HUES64 (cell line): Measurements from ENCODE around the gene COL23A1.
"Not testable (repeated sequence)": the region's sequence is repeated elsewhere in the genome, so short reads cannot be mapped to it uniquely, and the experiment has no call there.

Source experiments
- H3K27ac ChIP-seq: 2 replicates; pipeline ENCODE4 v1.7.0; 2013; ENCODE audit warnings: low read depth, low read length, inconsistent platforms
- H3K27me3 ChIP-seq: 2 replicates; pipeline ENCODE4 v1.6.1; 2013; ENCODE audit warnings: mild to moderate bottlenecking, low read length; ENCODE audit not compliant: insufficient read depth
- H3K36me3 ChIP-seq: 2 replicates; pipeline ENCODE4 v1.6.1; 2013; ENCODE audit warnings: mild to moderate bottlenecking, low read length; ENCODE audit not compliant: insufficient read depth
- H3K4me1 ChIP-seq: 2 replicates; pipeline ENCODE4 v1.6.1; 2013; ENCODE audit warnings: mild to moderate bottlenecking, low read length, moderate library complexity; ENCODE audit not compliant: insufficient read depth
- H3K4me3 ChIP-seq: 2 replicates; pipeline ENCODE4 v1.5.1; 2013; ENCODE audit warnings: mild to moderate bottlenecking, low read length, moderate library complexity
- H3K9ac ChIP-seq: 2 replicates; pipeline ENCODE4 v1.6.1; 2013; ENCODE audit warnings: mild to moderate bottlenecking, low read depth, low read length
- H3K9me3 ChIP-seq: 2 replicates; pipeline ENCODE4 v1.6.1; 2013; ENCODE audit warnings: low read depth, low read length; ENCODE audit not compliant: insufficient read depth
- WGBS: fragments of 150-250, 120-280 bp; methylation state at CpG from one replicate; pipeline ENCODE4 v1.1.7; 2013; ENCODE audit warnings: missing lambda C conversion rate; 5-methylcytosine and 5-hydroxymethylcytosine counted together

The COL23A1 gene

GRCh38 chr5:178235588-178235974, 354.6 kb downstream of the COL23A1 start:
- no peak overlapping the region for H3K4me3 ChIP-seq
- H3K9ac ChIP-seq = no peak overlapping the region
- no peaks in the 10 kb centered on the region for H3K27me3 ChIP-seq
- H3K27ac ChIP-seq = no peak overlapping the region
- peaks cover 5% of the 10 kb centered on the region; the same call in 1 of the 2 replicates for H3K4me1 ChIP-seq
- 91% methylated on average over 3 of the region's 3 CpGs for WGBS
- no peaks in the 10 kb centered on the region for H3K9me3 ChIP-seq
- peaks cover 7% of the 10 kb centered on the region for H3K36me3 ChIP-seq

DNA sequence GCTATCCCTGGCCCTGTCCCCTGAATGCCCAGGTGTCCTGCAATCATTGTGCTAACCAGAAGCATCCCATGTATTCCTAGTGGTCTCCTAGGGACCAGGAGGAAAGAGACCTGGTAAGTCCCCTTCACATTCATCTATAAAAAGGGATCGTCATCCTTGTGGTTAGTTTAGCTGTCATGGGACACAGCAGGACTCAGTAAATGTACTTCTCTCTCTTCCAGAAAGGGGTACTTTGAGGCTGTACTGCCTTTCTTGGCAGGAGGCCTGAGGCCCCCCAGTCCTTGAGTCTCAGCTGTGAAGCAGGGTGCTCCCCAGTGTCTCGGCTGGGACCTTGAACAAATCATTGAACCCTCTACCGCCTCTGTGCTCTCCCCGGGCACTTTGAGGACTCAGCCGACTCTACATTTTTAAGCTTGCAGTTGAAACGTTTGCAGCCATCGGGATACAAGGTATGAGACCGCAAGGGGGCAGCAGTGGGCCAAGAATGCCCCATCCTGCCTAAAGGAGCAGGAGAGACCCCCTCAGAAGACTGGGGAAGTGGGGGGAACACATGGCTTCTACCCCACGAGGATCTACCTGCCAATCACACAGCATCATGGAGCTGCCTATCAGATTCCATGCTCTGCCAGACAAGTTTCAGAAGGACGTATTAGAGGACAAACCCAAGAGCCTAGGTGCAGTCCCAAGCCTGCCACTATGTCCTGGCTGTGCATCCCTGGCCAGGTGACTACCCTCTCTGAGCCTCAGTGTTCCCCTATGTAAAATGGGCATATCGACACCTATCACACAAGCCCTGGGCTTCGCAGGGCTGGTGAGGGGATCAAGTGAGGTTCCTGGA, 355.2 kb downstream of the COL23A1 start:
- no peaks in the 10 kb centered on the region for H3K9me3 ChIP-seq
- no peaks in the 10 kb centered on the region for H3K27me3 ChIP-seq
- H3K36me3 ChIP-seq = peaks cover 13% of the 10 kb centered on the region
- H3K4me1 ChIP-seq = peaks cover 5% of the 10 kb centered on the region; the same call in 1 of the 2 replicates
- WGBS = 35% methylated on average over 12 of the region's 12 CpGs
- H3K4me3 ChIP-seq = no peak overlapping the region
- no peak overlapping the region for H3K27ac ChIP-seq
- no peak overlapping the region for H3K9ac ChIP-seq

DNA sequence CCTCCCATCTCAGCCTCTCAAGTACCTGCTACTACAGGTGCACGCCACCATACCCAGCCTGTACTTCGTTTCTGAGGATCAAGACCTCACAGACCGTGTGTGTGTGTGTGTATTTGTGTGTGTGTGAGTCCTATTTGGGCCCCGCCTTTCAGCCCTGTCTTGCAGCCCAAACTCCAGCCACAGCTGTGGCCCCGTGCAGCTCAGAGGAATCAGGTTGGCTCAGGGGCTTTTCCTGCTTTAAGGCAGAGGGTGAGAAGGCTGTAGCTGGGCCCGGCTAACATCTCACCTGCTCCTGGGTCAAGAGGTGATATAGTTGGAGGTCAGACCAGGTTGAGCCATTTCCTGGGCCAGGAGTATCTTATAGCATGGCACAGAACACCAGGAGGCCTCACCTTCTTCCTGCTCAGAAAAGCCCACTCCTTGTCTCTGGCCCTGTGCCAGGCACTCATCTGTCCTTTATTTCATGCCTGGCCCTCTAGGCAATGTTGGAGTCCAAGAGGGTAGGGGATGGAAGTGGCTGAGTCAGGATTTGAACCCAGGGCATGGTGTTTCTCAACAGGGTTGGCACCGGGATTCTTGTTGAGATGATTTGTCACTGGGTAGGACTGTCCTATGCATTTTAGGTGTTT, 356.0 kb downstream of the COL23A1 start:
- WGBS = 89% methylated on average over 7 of the region's 7 CpGs
- no peak overlapping the region for H3K27ac ChIP-seq
- H3K27me3 ChIP-seq = no peaks in the 10 kb centered on the region
- peaks cover 5% of the 10 kb centered on the region; the same call in 1 of the 2 replicates for H3K4me1 ChIP-seq
- no peak overlapping the region for H3K4me3 ChIP-seq
- peaks cover 21% of the 10 kb centered on the region for H3K36me3 ChIP-seq
- no peaks in the 10 kb centered on the region for H3K9me3 ChIP-seq
- H3K9ac ChIP-seq = no peak overlapping the region

DNA sequence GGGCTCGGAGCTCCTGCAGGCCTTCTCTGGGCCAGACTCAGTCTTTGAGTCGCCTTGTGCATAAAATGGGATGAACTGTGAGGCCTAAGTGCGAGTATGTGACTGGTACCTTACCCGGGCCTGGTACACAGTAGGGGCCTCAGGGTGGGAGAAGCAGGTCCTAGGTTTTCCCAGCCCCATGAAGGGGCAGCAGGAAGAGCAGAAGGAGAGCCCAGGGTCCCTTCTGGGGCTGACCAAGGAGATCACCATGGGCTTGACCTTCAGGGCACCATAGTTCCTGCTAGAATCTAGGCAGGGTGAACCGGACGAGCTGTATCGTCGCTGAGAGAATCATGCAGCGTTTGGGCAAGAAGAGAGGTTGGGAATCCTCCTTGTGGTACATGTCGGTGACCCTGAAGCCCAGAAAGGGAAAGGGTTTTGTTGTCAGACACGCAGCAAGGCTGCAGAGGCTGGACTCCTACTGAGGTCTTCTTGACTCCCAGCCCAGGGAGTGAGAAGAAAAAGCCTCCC, 357.2 kb downstream of the COL23A1 start:
- Histone ChIP-seq H3K27ac (peak overlapping the region; percentile 83; the same call in 1 of the 2 replicates), H3K27me3 (no peaks in the 10 kb centered on the region), H3K9ac (no peak overlapping the region), H3K9me3 (no peaks in the 10 kb centered on the region), H3K4me1 (peaks cover 5% of the 10 kb centered on the region; the same call in 1 of the 2 replicates), H3K4me3 (peak overlapping the region; percentile 66), H3K36me3 (peaks cover 33% of the 10 kb centered on the region)
- WGBS = 67% methylated on average over 11 of the region's 11 CpGs

DNA sequence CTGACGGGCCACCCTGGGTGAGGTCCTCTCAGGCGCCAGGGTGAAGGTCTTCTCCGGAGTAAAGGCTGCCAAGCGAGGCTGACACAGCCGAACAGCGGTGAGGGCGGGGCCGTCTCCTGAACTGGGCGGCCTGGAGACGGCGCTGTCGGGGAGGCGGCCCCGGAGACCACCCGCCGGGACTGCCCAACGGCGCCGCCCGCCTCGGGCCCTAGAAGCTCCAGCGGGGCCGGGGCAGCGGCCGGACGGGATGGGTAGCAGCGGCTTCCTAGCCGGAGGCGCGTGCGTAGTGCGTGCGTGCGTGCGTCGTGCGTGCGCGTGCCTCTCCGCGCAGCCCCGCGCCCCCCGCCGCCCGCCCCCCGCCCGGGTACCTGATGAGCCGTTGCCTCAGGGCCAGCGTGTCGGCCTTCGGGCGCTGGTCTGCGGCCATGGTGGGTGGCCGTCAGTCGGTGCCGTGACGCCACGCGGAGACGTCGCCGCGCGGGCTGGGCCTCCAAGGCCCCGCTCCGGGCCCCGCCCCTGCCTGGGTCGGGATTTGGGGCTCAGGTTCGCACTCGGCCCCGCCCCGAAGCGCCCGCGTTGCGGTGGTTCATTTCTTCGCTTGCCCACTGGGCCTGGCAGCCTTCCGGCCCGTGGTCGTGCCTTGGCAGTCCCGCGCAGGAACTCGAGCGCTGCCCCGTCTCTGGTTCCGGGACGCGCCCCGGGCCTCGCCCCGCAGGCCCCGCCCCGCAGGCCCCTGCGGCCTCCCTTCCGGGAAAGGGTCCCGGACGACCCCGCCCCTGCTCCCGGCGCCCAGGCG, 357.9 kb downstream of the COL23A1 start, which contains the start of gene PHYKPL:
PHYKPL (minus strand) TSS at position 679 of the 796 bp plus-strand sequence; CDS start at position 427, 252 bp downstream.
- no peaks in the 10 kb centered on the region for H3K27me3 ChIP-seq
- peak within 1 kb of the TSS; percentile 66 for H3K4me3 ChIP-seq
- peaks cover 5% of the 10 kb centered on the region; the same call in 1 of the 2 replicates for H3K4me1 ChIP-seq
- under 1% methylated on average over 102 of the region's 102 CpGs for WGBS
- H3K9me3 ChIP-seq = no peaks in the 10 kb centered on the region
- H3K36me3 ChIP-seq = peaks cover 39% of the 10 kb centered on the region
- peak within 1 kb of the TSS; percentile 83 for H3K9ac ChIP-seq
- peak within 1 kb of the TSS; percentile 83 for H3K27ac ChIP-seq

DNA sequence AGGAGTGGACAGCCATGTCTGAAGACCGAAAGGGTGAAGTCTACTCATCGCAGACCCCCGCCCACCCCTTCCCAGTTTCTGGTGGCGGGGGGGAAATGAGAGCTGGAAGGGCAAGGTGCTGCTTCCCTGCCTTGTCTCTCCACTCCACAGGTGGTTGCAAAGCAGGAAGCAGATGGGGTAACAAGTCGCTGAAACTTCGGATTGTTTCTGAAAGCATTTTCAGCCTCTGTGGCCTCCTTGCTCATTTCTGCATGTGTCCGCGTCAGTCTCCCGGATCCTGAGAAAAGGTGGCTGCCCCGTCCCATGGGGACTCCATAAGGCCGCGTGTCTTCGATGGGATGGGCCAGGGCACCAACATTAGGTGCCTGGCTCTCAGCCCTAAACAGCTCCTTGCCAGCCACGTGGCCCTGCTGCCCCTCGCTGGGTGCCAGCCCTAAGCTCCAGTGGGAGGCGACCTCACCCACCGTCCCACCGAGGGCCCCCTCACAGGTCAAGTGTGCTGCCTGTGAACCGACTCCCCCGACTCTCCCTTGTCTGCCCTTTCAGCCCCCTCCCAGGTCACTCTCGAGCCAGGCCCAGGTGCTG, 358.6 kb downstream of the COL23A1 start:
- Histone ChIP-seq H3K4me1 (peaks cover 5% of the 10 kb centered on the region; the same call in 1 of the 2 replicates), H3K27ac (peak overlapping the region; percentile 83), H3K9me3 (no peaks in the 10 kb centered on the region), H3K27me3 (no peaks in the 10 kb centered on the region), H3K4me3 (peak overlapping the region; percentile 66), H3K9ac (peak overlapping the region; percentile 83), H3K36me3 (peaks cover 45% of the 10 kb centered on the region)
- 47% methylated on average over 21 of the region's 21 CpGs for WGBS

- 93% methylated on average over 9 of the region's 9 CpGs for whole genome bisulfite sequencing
- peaks cover 46% of the 10 kb centered on the region for H3K36me3 ChIP-seq
- H3K27ac ChIP-seq = no peak overlapping the region
Measured at GRCh38 chr5:178230879-178231538, 359.2 kb downstream of the COL23A1 start.

DNA sequence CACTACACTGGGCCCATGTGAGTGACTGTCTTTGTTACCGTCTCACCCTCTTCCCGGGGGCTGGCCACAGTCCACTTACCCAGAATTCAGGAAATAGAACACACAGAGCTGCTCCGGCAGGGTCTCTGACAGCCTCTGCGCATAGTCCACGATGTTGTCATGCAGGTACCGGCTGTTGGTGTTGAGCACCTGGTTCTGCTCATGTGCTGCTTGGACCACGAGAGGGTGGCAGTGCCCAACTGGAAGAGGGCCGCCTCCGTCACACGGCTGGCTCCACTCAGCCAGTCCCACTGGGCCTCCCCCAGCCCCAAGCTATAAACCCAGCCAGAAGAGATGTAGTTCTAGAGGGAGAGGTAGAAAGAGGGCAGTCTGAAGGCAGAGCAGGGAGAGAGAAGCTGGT, 360.3 kb downstream of the COL23A1 start:
- H3K4me3 ChIP-seq = no peak overlapping the region
- H3K27ac ChIP-seq = no peak overlapping the region
- H3K9me3 ChIP-seq = no peaks in the 10 kb centered on the region
- no peak overlapping the region for H3K9ac ChIP-seq
- WGBS = 97% methylated on average over 10 of the region's 10 CpGs
- peaks cover 5% of the 10 kb centered on the region; the same call in 1 of the 2 replicates for H3K4me1 ChIP-seq
- H3K27me3 ChIP-seq = no peaks in the 10 kb centered on the region
- peaks cover 50% of the 10 kb centered on the region for H3K36me3 ChIP-seq

More at GRCh38 chr5:178230879-178231538, 359.2 kb downstream of the COL23A1 start:
- H3K9me3 ChIP-seq = no peaks in the 10 kb centered on the region
- H3K4me1 ChIP-seq = peaks cover 5% of the 10 kb centered on the region; the same call in 1 of the 2 replicates
- H3K4me3 ChIP-seq = peak overlapping the region; percentile 66
- H3K9ac ChIP-seq = peak overlapping the region; percentile 83; the same call in 1 of the 2 replicates
- no peaks in the 10 kb centered on the region for H3K27me3 ChIP-seq

GRCh38 chr5:178229111-178229510, 361.1 kb downstream of the COL23A1 start:
- H3K9me3 ChIP-seq, H3K4me3 ChIP-seq, H3K4me1 ChIP-seq, H3K27me3 ChIP-seq, H3K9ac ChIP-seq, H3K27ac ChIP-seq: not testable (repeated sequence)
- H3K36me3 ChIP-seq = peaks cover 50% of the 10 kb centered on the region
- WGBS = 96% methylated on average over 13 of the region's 13 CpGs

GRCh38 chr5:178228609-178229008, 361.6 kb downstream of the COL23A1 start:
- H3K36me3 ChIP-seq = peaks cover 50% of the 10 kb centered on the region
- H3K27me3 ChIP-seq = no peaks in the 10 kb centered on the region
- H3K9ac ChIP-seq = no peak overlapping the region
- peaks cover 13% of the 10 kb centered on the region for H3K4me1 ChIP-seq
- H3K9me3 ChIP-seq = no peaks in the 10 kb centered on the region
- no peak overlapping the region for H3K27ac ChIP-seq
- no peak overlapping the region for H3K4me3 ChIP-seq
- 94% methylated on average over 11 of the region's 11 CpGs for WGBS
